Heart right ventricle (tissue), 12 donors: ENCODE data around the gene ZNF594. TPM values are rescaled to one million over a fixed set of nuclear protein-coding genes. Genes with fewer than 3 reads are reported as not detected.

Source experiments
- polyA plus RNA-seq, 2 donors: library from polyadenylated mRNA; stranded (reverse); fragments of 200-250 nt; gene quantifications; one replicate each; pipeline ENCODE4 v1.2.3, GENCODE V29; 2013
- total RNA-seq, 10 donors: library from RNA; stranded (reverse); fragmentation: NEBNext Ultra II Directional in 3 of 10; extraction: Animal tissue kit (Norgen Biotek cat#: 25700) in 3 of 10; gene quantifications; one replicate each; pipeline versions ENCODE4 v1.2.1 to v1.2.4, GENCODE V29; 2021 to 2023
- donor health status: ischemic (EF 13 %, LVEDD 7.1; RV severe dilation, severe dysfunction).
- donor health status: healthy with polysubstance abuse.
- donor health status: DM: no; HTN: yes; CAD: no.
- donor health status: DM: no; HTN: no; CAD: no.
- donor health status: ischemic (EF 25% LVEDD 6.9; RV normal size, moderate dysfunction).
- donor health status: ischemic (EF 25% LVEDD 5.7; RV mildly dilated, moderate dysfunction).
- donor health status: healthy.
- donor health status: nonischemic (EF 11% LVEDD 7.7; RV severe dilation, severe dysfunction).
- donor health status: DM: yes; HTN: yes; CAD: no.
- donor health status: PGD.
- donor health status: ischemic (EF 29% LVEDD 5.4; RV normal size, mild dysfunction).
- donor health status: nonischemic (EF 23%, LVEDD 6.1; RV moderate dilation, normal function).

Gene ZNF594
- total and polyA plus RNA-seq, 12 donors = 1.4 to 9.1 (median 6.7) TPM

Other genes with a start within 250 kb of the ZNF594 start
- 100 to 1,000 TPM; 144 to 376 (median 160) TPM for gene PFN1, start 243.3 kb downstream of the ZNF594 start, total RNA-seq
- 100 to 1,000 TPM; 170 to 830 TPM for gene PFN1, start 243.3 kb downstream of the ZNF594 start, polyA plus RNA-seq
- 1,000 to 10,000 TPM in 2 of 10 donors, 100 to 1,000 TPM in 8; 609 to 1,418 (median 746) TPM for gene ENO3, start 240.7 kb downstream of the ZNF594 start, total RNA-seq
- gene ENO3, start 240.7 kb downstream of the ZNF594 start, polyA plus RNA-seq = 1,000 to 10,000 TPM in 1 of 2 donors, 100 to 1,000 TPM in 1; 143 to 1,668 TPM
- gene SPAG7, start 224.1 kb downstream of the ZNF594 start, total RNA-seq = 100 to 1,000 TPM in 9 of 10 donors, 10 to 100 TPM in 1; 95.5 to 189 (median 135) TPM
- 100 to 1,000 TPM; 134 to 157 TPM for gene SPAG7, start 224.1 kb downstream of the ZNF594 start, polyA plus RNA-seq
- gene CAMTA2, start 204.2 kb downstream of the ZNF594 start, total RNA-seq = 10 to 100 TPM; 26.0 to 42.0 (median 33.7) TPM
- gene CAMTA2, start 204.2 kb downstream of the ZNF594 start, polyA plus RNA-seq = 10 to 100 TPM; 43.1 to 74.3 TPM
- 1 to 10 TPM; 1.8 to 2.9 (median 2.2) TPM for gene INCA1, start 194.3 kb downstream of the ZNF594 start, total RNA-seq
- gene INCA1, start 194.3 kb downstream of the ZNF594 start, polyA plus RNA-seq = 1 to 10 TPM in 1 of 2 donors, under 1 TPM in 1; 0.83 to 7.8 TPM
- gene KIF1C, start 193.9 kb downstream of the ZNF594 start, total RNA-seq = 100 to 1,000 TPM; 565 to 826 (median 598) TPM
- 100 to 1,000 TPM; 141 to 158 TPM for gene KIF1C, start 193.9 kb downstream of the ZNF594 start, polyA plus RNA-seq
- gene SLC52A1, start 156.4 kb downstream of the ZNF594 start, total RNA-seq = under 1 TPM in 3 of 10 donors, not detected in 7; 0.11 to 0.14 (median 0.12) TPM
- gene SLC52A1, start 156.4 kb downstream of the ZNF594 start, polyA plus RNA-seq = not detected
- 10 to 100 TPM in 8 of 10 donors, 1 to 10 TPM in 2; 7.6 to 14.6 (median 12.2) TPM for gene ZFP3, start 113.4 kb downstream of the ZNF594 start, total RNA-seq
- gene ZFP3, start 113.4 kb downstream of the ZNF594 start, polyA plus RNA-seq = 1 to 10 TPM; 3.1 to 4.5 TPM
- gene ZNF232, start 80.0 kb downstream of the ZNF594 start, total RNA-seq = 1 to 10 TPM; 2.1 to 5.8 (median 4.4) TPM
- 1 to 10 TPM; 3.6 to 4.3 TPM for gene ZNF232, start 80.0 kb downstream of the ZNF594 start, polyA plus RNA-seq
- 1 to 10 TPM in 2 of 10 donors, under 1 TPM in 7, not detected in 1; 0.05 to 1.6 (median 0.06) TPM for gene USP6, start 75.8 kb downstream of the ZNF594 start, total RNA-seq
- gene USP6, start 75.8 kb downstream of the ZNF594 start, polyA plus RNA-seq = under 1 TPM; 0.01 to 0.07 TPM
- gene SCIMP, start 43.0 kb upstream of the ZNF594 start, total RNA-seq = 1 to 10 TPM in 2 of 10 donors, under 1 TPM in 8; 0.11 to 9.7 (median 0.73) TPM
- 1 to 10 TPM in 1 of 2 donors, under 1 TPM in 1; 0.15 to 1.0 TPM for gene SCIMP, start 43.0 kb upstream of the ZNF594 start, polyA plus RNA-seq
- 10 to 100 TPM; 51.3 to 69.1 (median 57.6) TPM for gene RABEP1, start 90.4 kb upstream of the ZNF594 start, total RNA-seq
- gene RABEP1, start 90.4 kb upstream of the ZNF594 start, polyA plus RNA-seq = 10 to 100 TPM; 19.5 to 24.3 TPM
- 10 to 100 TPM; 23.3 to 41.6 (median 35.3) TPM for gene NUP88, start 227.8 kb upstream of the ZNF594 start, total RNA-seq
- gene NUP88, start 227.8 kb upstream of the ZNF594 start, polyA plus RNA-seq = 10 to 100 TPM; 55.5 to 59.7 TPM
- gene RPAIN, start 228.3 kb upstream of the ZNF594 start, total RNA-seq = 10 to 100 TPM; 22.6 to 36.1 (median 29.0) TPM
- 10 to 100 TPM; 30.0 to 47.0 TPM for gene RPAIN, start 228.3 kb upstream of the ZNF594 start, polyA plus RNA-seq
- gene C1QBP, start 247.3 kb upstream of the ZNF594 start, total RNA-seq = 100 to 1,000 TPM; 101 to 144 (median 137) TPM
- 100 to 1,000 TPM in 1 of 2 donors, 10 to 100 TPM in 1; 59.9 to 159 TPM for gene C1QBP, start 247.3 kb upstream of the ZNF594 start, polyA plus RNA-seq